HG03060 (cell line): Measurements from ENCODE around the gene ZNF598.
"Not testable (repeated sequence)": the region's sequence is repeated elsewhere in the genome, so short reads cannot be mapped to it uniquely, and the experiment has no call there.

Experiments
- ATAC-seq: cut with Tn5 transposase; IDR thresholded peaks from one replicate; pipeline ENCODE4 v1.9.1; 2021; ENCODE audit warnings: low read depth, moderate number of reproducible peaks; ENCODE audit not compliant: unreplicated experiment

Gene ZNF598

DNA sequence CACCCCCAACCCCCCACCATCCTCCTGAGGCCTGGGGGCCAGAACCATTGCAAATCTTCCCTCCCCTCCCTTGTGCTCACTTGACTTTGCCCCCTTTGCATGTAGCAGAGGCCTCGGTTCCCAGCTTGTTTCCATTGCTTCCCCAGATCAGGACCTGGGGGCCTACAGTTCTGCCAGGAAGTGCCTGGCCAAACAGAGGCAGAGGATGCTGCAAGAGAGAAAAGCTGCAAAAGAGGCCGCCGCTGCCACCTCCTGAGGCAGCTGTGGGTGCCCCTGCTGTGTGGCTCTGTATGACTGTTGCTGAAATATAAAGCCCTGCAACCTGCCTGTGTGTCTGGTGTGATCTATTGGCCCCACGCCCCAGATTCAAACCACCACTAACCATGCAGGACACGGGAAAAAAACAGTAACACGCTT is 48.0 kb downstream of the ZNF598 start:
- no peak for ATAC-seq

DNA sequence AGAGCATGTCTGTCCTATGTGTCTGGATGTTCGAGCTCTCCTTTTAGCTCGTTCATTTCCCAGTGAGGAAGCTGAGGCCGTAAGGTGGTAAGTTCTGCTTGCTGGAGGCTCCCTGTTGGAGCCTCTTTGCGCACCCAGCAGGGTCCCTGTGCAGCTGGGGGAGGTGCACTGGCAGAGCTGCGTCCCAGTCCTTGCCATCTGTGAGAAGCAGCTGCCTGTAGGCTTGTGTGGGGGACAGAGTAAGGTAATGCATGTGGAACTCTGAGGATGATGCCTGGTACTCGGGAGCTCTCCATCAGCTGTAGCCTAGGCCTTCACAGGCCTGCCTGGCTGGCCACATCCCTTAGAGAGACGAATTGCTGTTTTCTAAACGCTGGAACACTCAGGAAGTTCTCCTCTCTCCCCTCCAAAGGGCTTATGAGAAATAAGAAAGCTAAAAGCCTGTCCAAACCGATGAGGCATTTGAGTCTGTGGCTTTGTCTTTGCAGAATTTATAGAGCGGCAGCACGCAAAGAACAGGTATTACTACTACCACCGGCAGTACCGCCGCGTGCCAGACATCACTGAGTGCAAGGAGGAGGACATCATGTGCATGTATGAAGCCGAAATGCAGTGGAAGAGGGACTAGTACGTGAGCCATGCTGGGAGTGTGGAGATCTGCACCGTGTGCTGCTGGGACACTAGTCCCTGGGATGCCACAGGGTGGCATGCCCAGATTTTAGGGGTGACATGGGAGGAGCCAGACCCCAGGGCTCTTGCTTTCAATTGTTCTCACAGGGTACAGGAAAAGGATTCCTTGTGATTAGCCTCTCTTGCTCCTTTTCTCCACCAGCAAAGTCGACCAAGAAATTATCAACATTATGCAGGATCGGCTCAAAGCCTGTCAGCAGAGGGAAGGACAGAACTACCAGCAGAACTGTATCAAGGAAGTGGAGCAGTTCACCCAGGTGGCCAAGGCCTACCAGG is 48.7 kb downstream of the ZNF598 start:
- ATAC-seq = no peak

DNA sequence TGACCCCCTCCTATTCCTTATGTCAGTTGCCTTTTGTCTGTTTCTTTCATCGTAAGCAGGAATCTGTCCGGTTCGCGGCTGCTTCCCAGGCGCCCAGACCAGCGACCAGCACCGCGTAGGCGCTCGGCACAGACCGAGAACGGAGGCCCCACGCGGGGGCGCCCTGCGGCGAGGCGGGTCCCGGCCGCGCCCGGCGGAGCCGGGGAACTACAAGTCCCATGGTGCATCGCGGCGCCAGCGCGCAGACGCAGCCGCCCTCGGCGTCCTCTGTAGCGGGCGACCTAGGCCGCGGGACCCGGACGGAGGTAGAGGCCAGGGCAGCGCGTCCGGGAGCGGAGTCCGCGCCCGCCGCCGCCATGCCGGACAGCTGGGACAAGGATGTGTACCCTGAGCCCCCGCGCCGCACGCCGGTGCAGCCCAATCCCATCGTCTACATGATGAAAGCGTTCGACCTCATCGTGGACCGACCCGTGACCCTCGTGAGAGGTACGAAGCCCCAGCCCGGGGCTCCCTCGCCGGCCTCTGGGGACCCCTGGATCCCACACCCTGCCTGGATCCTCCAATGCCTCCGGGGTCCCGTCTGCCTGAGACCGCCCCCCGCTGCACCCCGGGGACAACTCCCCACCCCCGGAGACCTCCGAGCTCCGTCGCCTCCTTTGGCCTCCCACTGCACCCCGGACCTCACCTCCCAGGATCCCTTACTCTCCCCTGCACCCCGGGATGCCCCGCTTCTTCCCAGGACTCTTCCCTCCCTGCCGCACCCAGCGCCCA is 50.2 kb downstream of the ZNF598 start, which contains the start of gene NDUFB10:
TSS of gene NDUFB10 (plus strand) at position 270 of the 771 bp plus-strand sequence. CDS start at position 357, 87 bp downstream.
- no peak for ATAC-seq

DNA sequence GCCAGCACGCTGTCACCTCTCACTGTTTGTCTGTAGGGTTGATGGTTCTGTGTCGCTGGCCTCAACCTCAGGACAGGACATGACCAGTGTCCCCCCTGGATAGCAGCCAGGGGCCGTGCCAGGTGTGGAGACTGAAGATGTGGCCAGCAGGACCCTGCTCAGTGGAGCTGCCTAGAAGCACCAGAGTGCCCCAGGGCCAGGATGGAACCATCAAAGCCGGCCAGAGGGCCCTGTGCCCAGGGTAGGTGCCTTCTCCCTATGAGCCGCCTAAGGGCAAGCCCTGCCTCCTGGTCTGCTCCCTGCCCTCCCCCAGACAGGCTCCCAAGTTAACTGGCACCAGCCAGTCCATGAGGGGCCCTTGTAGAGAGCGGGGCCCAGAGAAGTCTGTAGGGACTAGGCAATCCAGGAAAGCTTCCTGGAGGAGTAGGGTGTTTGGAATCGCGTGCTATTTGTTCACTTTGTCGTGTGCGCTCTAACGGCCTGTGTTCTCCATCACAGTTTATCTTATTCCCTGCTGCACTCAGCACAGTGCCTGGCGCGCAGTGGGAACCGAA is 50.8 kb downstream of the ZNF598 start:
- ATAC-seq = no peak

DNA sequence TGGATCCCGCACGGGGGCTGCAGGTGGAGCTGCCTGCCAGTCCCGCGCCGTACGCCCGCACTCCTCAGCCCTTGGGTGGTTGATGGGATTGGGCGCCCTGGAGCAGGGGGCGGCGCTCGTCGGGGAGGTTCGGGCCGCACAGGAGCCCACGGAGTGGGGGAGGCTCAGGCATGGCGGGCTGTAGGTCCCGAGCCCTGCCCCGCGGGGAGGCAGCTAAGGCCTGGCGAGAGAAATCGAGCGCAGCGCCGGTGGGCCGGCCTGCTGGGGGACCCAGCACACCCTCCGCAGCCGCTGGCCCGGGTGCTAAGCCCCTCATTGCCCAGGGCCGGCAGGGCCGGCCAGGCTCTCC is 51.5 kb downstream of the ZNF598 start:
- not testable (repeated sequence) for ATAC-seq

DNA sequence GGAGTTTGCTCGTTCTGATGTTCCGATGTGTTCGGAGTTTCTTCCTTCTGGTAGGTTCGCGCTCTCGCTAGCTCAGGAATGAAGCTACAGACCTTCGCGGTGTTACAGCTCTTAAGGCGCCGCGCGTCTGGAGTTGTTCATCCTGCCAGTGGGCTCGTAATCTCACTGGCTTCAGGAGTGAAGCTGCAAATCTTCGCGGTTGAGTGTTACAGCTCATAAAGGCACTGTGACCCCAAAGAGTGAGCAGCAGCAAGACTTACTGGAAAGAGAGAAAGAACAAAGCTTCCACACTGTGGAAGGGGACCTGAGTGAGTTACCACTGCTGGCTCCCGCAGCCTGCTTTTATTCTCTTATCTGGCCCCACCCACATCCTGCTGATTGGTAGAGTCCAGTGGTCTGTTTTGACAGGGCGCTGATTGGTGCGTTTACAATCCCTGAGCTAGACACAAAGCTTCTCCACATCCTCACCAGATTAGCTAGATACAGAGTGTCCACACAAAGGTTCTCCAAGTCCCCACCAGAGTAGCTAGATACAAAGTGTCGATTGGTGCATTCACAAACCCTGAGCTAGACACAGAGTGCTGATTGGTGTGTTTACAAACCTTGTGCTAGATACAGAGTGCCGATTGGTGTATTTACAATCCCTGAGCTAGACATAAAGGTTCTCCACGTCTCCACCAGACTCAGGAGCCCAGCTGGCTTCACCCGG is 52.0 kb downstream of the ZNF598 start:
- not testable (repeated sequence) for ATAC-seq

DNA sequence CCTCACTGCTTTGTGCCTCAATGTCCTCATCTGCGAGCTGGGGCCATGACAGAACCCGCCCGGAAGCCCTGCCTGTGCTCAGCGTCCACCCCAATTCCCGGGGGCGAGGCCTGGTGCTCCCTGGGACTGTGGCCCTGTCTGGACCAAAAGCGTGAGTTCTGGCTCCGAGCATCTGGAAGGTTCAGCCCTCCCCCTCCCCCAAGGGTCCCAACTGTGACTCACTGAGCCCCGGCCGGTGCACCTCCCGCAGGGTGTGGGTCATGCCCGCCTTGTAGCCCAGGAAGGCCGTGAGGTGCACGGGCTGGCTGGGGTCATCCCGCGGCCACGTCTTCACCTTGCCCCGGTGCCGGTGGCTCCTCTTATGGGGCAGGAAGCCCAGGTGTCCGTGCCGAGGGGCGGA is 55.9 kb downstream of the ZNF598 start:
- ATAC-seq = no peak

DNA sequence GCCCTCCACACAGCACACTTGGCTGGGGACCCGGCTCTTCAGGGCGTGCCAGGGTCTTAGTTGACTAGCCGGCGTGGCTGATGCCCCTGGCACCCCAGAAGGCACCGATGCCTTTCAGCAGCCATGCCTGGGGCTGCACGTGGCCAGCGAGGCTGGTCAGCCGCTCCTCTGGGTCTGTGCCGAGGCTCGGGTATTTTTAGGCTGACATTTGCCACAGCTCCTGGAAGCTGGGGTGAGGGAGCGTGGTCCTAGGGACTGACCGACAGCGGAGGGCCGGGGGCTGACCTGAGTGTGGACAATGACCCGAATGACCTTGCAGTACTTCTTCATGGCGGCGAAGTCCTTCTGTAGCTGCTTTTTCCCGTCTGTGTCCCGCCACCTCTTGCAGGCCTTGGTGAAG is 59.1 kb downstream of the ZNF598 start:
- ATAC-seq = no peak

DNA sequence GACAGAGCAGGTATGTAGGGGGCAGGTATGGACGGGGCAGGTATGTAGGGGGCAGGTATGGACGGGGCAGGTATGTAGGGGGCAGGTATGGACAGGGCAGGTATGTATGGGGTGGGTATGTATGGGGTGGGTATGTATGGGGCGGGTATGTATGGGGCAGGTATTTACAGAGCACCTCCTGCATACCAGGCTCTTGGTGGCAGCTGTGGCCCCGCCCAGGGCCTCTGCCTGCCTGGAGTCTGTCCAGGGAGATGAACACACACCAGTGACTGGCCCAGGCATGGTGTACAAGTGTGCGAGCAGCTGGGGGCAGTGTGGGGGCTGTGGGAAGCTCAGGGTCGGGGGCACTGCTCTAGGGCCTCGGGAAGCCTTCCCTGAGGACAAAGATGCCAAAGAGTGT is 59.6 kb downstream of the ZNF598 start:
- ATAC-seq = no peak

DNA sequence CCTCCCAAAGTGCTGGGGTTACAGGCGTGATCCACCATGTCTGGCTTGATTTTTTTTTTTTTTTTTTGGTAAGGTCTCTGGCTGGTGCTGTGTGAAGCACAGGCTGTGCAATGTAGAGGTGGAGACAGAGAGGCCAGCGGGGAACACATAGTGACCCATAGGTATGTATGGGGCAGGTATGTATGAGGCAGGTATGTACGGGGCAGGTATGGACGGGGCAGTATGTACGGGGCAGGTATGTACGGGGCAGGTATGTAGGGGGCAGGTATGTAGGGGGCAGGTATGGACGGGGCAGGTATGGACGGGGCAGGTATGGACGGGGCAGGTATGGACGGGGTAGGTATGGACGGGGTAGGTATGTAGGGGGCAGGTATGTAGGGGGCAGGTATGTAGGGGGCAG is 60.1 kb downstream of the ZNF598 start:
- ATAC-seq = no peak
